ENCODE data around the gene GAK.

DNA sequence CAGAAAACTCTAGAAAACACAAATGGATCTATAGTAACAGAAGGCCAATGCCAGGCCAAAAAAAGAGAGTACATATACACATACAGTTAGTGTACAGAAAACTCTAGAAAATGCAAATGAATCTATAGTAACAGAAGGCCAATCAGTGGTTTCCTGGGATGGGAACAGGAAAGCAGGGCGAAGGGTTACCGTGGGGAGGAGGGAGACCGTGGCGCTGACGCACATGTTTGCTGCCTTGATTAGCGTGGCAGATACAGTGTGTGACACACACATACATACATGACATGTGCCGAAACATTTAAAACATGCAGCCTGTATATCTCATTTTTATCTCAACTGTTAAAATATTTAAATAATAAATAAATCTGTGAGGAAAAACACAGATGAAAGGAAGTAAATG lies 14.7 kb downstream of the GAK start:
- TF ChIP-seq, protein P1, sequence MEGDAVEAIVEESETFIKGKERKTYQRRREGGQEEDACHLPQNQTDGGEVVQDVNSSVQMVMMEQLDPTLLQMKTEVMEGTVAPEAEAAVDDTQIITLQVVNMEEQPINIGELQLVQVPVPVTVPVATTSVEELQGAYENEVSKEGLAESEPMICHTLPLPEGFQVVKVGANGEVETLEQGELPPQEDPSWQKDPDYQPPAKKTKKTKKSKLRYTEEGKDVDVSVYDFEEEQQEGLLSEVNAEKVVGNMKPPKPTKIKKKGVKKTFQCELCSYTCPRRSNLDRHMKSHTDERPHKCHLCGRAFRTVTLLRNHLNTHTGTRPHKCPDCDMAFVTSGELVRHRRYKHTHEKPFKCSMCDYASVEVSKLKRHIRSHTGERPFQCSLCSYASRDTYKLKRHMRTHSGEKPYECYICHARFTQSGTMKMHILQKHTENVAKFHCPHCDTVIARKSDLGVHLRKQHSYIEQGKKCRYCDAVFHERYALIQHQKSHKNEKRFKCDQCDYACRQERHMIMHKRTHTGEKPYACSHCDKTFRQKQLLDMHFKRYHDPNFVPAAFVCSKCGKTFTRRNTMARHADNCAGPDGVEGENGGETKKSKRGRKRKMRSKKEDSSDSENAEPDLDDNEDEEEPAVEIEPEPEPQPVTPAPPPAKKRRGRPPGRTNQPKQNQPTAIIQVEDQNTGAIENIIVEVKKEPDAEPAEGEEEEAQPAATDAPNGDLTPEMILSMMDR (IDR thresholded peaks at IDR 0.05; ENCODE audit: poor library complexity): no peak
- no peak for TF ChIP-seq EZH2phosphoT487 (IDR thresholded peaks at IDR 0.05; ENCODE audit: low read depth, severe bottlenecking, unreplicated experiment)
- no peak for TF ChIP-seq EZH2 (IDR thresholded peaks at IDR 0.05; ENCODE audit: borderline replicate concordance)

Measured in hepatocyte (in vitro differentiated cells).